Measurements from ENCODE around the gene DCC. TPM values are rescaled to one million over a fixed set of nuclear protein-coding genes. Genes with fewer than 3 reads are reported as not detected.

The DCC gene
- total RNA-seq, 1 donor from 2014 or later: 5.6 TPM

DNA sequence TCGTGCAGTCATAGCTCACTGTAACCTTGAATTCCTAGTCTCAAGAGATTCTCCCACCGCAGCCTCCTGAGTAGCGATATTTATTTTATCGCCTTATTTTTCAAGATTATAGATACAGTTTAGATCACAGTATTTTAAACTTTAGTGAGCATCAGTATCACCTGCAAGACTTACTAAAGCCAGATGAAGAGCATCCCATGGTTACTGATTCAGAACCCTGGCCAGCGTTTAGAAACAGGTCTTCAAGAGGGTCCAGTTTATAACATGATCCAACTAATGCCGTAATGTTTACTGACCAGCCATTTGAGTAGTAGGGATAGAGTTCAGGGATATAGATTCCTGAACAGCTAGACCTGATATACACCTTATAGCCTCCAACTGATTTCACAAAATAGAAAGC, 146.1 kb downstream of the DCC start:
- Mint-ChIP-seq H3K27me3 (ENCODE audit: unreplicated experiment) (peaks cover 3% of the 10 kb centered on the region), H3K27ac (ENCODE audit: unreplicated experiment) (no peak overlapping the region), H3K36me3 (ENCODE audit: unreplicated experiment) (no peaks in the 10 kb centered on the region), H3K9me3 (ENCODE audit: unreplicated experiment) (no peaks in the 10 kb centered on the region), H3K4me3 (ENCODE audit: unreplicated experiment) (no peak overlapping the region), H3K4me1 (ENCODE audit: low read depth, unreplicated experiment) (peaks cover 3% of the 10 kb centered on the region)
- no peak for TF ChIP-seq CTCF (IDR thresholded peaks at IDR 0.05; ENCODE audit: partially characterized antibody, unreplicated experiment)
- DNase-seq: no peak

GRCh38 chr18:52489396-52490306, 149.7 kb downstream of the DCC start:
- Mint-ChIP-seq H3K27ac (ENCODE audit: unreplicated experiment) (no peak overlapping the region), H3K4me1 (ENCODE audit: low read depth, unreplicated experiment) (no peaks in the 10 kb centered on the region), H3K27me3 (ENCODE audit: unreplicated experiment) (no peaks in the 10 kb centered on the region), H3K9me3 (ENCODE audit: unreplicated experiment) (peaks cover 2% of the 10 kb centered on the region), H3K36me3 (ENCODE audit: unreplicated experiment) (no peaks in the 10 kb centered on the region), H3K4me3 (ENCODE audit: unreplicated experiment) (no peak overlapping the region)
- no peak for DNase-seq
- no peak for TF ChIP-seq CTCF (IDR thresholded peaks at IDR 0.05; ENCODE audit: partially characterized antibody, unreplicated experiment)

DNA sequence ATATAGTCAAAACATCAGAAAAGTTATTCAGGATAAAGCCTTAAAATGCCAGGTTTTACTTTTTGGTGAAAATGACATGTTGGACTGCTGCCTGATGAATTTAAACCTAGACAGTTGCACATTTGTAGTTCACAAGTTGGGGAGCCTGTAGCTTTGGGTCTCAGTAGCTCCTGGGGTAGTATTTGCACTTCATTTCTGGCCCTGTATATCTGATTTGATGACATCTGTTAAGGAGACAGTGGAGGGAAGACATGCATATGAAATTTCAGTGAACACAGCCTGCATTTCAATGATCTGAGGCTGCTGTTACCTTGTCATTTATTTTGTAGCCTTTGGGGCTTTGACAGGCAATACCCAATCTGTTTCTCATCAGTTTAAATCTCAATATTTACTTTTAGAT, 156.4 kb downstream of the DCC start:
- no peak overlapping the region for H3K27ac Mint-ChIP-seq (ENCODE audit: unreplicated experiment)
- peaks cover 2% of the 10 kb centered on the region for H3K9me3 Mint-ChIP-seq (ENCODE audit: unreplicated experiment)
- H3K4me3 Mint-ChIP-seq (ENCODE audit: unreplicated experiment): no peak overlapping the region
- H3K27me3 Mint-ChIP-seq (ENCODE audit: unreplicated experiment): peaks cover 2% of the 10 kb centered on the region
- no peaks in the 10 kb centered on the region for H3K36me3 Mint-ChIP-seq (ENCODE audit: unreplicated experiment)
- DNase-seq: no peak
- no peaks in the 10 kb centered on the region for H3K4me1 Mint-ChIP-seq (ENCODE audit: low read depth, unreplicated experiment)
- TF ChIP-seq CTCF (IDR thresholded peaks at IDR 0.05; ENCODE audit: partially characterized antibody, unreplicated experiment): no peak

DNA sequence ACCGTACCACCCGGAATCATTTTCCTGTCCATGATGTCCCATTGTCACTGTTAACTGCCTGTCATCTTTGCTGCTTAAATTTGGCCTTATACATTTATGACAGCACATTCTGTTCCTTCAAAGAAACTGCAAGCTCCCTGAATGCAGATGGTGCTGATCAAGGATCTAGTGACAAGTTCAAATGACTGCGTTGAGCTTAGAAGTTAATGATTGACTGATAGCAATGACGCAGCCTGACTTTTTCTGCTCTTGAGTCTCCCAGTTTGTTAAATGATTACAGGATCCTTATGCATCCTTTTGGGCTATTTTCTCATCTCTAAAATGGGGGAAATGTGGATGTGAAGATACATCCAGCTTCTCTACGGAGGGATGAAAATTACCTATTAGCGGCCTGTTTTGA, 159.0 kb downstream of the DCC start:
- Mint-ChIP-seq H3K4me1 (ENCODE audit: low read depth, unreplicated experiment) (no peaks in the 10 kb centered on the region), H3K27ac (ENCODE audit: unreplicated experiment) (no peak overlapping the region), H3K9me3 (ENCODE audit: unreplicated experiment) (no peaks in the 10 kb centered on the region), H3K4me3 (ENCODE audit: unreplicated experiment) (no peak overlapping the region), H3K27me3 (ENCODE audit: unreplicated experiment) (peaks cover 2% of the 10 kb centered on the region), H3K36me3 (ENCODE audit: unreplicated experiment) (no peaks in the 10 kb centered on the region)
- DNase-seq: no peak
- TF ChIP-seq CTCF (IDR thresholded peaks at IDR 0.05; ENCODE audit: partially characterized antibody, unreplicated experiment): no peak

- H3K27me3 Mint-ChIP-seq (ENCODE audit: unreplicated experiment): peaks cover 2% of the 10 kb centered on the region
- no peak overlapping the region for H3K27ac Mint-ChIP-seq (ENCODE audit: unreplicated experiment)
- no peaks in the 10 kb centered on the region for H3K9me3 Mint-ChIP-seq (ENCODE audit: unreplicated experiment)
- DNase-seq: no peak
- TF ChIP-seq CTCF (IDR thresholded peaks at IDR 0.05; ENCODE audit: partially characterized antibody, unreplicated experiment): no peak
- no peaks in the 10 kb centered on the region for H3K36me3 Mint-ChIP-seq (ENCODE audit: unreplicated experiment)
- no peak overlapping the region for H3K4me3 Mint-ChIP-seq (ENCODE audit: unreplicated experiment)
- H3K4me1 Mint-ChIP-seq (ENCODE audit: low read depth, unreplicated experiment): no peaks in the 10 kb centered on the region
These were observed 159.6 kb downstream of the DCC start for GRCh38 chr18:52499644-52500043.
